HG03097 (cell line): ENCODE results near the gene OR6C75.
"Not testable (repeated sequence)": the region's sequence is repeated elsewhere in the genome, so short reads cannot be mapped to it uniquely, and the experiment has no call there.

Experiments used
- ATAC-seq: cut with Tn5 transposase; IDR thresholded peaks from one replicate; pipeline ENCODE4 v1.9.1; 2021; ENCODE audit not compliant: unreplicated experiment, low FRiP score

The OR6C75 gene

DNA sequence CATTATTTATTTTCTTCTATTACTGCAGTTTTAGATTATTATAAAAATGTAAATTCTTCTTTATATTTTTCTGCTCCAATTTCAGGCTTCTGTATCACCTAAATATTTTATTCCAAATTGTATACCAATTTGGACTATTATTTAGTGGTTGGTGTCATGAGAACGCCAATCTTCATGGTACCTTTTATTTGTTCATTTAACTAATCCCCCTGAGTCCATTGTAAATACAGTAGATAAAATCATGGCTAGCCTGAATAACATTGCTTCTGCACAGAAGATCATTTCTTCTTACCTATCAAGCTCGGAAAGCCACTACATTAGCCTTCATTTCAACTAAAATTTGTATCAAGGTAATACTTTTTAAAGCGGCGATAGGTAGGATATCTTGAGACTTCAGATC, at the start of gene OR6C75:
TSS of gene OR6C75 (plus strand) at position 301 of the 400 bp plus-strand sequence. CDS start 2,136 bp downstream, outside the sequence.
- ATAC-seq = no peak

DNA sequence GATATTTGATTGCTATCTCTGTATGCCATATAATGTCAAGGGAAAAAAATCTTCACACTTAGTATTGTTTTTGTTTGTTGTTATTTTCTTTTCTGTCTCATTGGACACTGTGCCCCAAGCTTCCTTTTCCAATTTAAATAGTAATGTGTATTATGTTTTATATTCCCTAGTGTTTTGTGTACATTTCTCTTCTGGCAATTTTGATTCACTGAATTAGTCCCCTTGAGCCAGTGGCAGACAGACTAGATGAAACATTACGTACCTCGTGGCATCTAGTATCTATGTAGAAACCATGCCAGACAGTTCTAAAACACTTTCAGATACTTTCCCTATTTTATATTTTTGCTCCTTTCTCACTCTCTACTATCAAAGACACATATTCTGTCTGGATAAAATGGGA, 48.7 kb upstream of the OR6C75 start, which contains the start of gene OR6C1:
TSS of gene OR6C1 (plus strand) at position 301 of the 400 bp plus-strand sequence. CDS start 6,257 bp downstream, outside the sequence.
- no peak for ATAC-seq

DNA sequence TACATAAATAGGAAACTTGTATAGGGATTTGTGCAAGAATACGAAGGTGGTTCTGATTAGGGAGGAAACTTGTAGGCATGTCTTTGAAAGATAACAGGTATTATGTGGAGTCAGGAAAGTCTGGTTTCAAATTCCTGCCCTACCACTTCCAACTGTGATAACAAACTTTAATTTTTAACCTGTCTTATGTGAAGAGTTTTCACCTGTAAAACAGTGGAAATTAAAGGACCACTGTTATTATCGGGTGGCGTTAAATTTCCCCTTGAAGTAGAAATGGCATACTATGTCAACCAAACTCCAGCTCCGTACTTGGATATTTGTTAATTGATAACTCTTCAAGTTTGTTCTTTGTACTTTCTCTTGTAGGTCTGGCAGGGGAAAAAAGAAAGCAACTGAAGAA, 42.6 kb upstream of the OR6C75 start:
- ATAC-seq = no peak

DNA sequence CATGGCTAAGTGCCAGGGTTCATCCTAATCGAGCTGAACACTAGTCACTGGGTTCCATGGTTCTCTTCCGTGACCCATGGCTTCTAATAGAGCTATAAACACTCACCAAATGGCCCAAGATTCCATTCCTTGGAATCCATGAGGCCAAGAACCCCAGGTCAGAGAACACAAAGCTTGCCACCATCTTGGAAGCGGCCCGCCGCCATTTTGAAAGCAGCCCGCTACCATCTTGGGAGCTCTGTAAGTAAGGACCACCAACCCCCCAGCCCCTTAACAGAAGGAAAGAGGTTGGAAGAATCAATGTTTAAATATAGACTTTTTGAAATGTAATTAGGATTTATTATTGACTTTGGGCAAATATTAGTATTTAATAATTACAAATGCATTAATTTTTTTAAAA, 37.0 kb upstream of the OR6C75 start:
- not testable (repeated sequence) for ATAC-seq

- no peak for ATAC-seq
Measured at GRCh38 chr12:55330446-55330845, 32.3 kb upstream of the OR6C75 start, which contains the start of gene OR6C3. TSS of gene OR6C3 (plus strand) at chr12:55330746. CDS start at chr12:55331701, 955 bp downstream.

GRCh38 chr12:55336002-55336401, 26.8 kb upstream of the OR6C75 start:
- ATAC-seq = no peak

- not testable (repeated sequence) for ATAC-seq
Measured at GRCh38 chr12:55355338-55355737, 7.4 kb upstream of the OR6C75 start.

- ATAC-seq = no peak
Measured at GRCh38 chr12:55365086-55365485, 2.3 kb downstream of the OR6C75 start.

- no peak for ATAC-seq
Measured at GRCh38 chr12:55372521-55372920, 9.7 kb downstream of the OR6C75 start.

DNA sequence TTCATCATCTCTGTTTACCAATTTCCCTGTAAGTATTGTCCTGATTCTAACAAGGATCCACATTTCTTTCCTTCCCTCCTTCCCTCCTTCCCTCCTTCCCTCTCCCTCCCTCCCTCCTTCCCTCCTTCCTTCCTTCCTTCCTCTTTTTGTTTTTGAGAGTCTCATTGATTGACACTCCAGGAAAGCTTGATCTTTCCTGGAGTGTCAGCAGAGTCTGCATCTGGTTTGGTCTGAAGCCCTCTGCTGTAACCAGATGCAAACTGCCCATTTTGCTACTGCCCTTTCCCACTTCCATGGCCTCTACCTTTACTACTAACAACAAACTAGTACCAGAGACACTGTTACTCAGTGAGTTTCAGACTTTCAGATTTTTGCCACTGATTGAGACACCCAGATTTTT, 23.1 kb downstream of the OR6C75 start:
- no peak for ATAC-seq

GRCh38 chr12:55392032-55392795, 29.4 kb downstream of the OR6C75 start:
- ATAC-seq = no peak

DNA sequence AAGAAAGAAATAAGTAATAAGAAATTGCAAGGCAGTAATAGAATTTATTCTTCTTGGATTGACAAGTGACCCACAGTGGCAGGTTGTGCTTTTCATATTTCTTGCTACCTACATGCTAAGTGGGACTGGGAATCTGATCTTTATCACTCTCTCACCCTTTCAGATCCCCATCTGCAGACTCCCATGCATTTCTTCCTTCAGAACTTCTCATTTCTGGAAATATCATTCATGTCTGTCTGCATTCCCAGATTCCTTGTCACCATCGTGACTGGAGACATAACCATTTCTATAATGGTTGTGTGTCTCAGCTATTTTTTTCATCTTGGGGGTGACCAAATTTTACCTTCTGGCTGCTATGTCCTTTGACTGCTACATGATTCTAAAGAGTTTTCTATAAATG, 33.6 kb downstream of the OR6C75 start:
- ATAC-seq = no peak

DNA sequence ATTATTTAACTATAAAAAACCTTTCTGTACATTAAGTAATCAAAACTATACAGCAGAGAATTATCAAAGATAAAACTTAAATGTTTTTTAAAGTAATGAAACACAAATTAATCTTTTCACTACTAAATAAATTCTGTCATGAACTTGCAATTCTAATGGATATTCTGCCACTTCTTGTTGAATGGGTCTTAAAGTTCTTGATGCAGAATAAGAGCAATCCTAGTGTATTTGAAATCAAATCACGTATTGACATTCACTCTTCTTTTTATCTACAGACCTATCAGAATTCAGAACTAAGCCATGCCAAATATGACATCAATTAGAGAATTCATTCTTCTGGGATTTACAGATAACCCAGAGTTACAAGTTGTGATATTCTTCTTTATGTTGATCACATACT, 37.5 kb downstream of the OR6C75 start, which contains the start of gene OR6C65:
TSS of gene OR6C65 (plus strand) at position 301 of the 400 bp plus-strand sequence. CDS start at position 301, 0 bp downstream.
- no peak for ATAC-seq

- no peak for ATAC-seq
Measured at GRCh38 chr12:55407866-55408265, 45.1 kb downstream of the OR6C75 start.

DNA sequence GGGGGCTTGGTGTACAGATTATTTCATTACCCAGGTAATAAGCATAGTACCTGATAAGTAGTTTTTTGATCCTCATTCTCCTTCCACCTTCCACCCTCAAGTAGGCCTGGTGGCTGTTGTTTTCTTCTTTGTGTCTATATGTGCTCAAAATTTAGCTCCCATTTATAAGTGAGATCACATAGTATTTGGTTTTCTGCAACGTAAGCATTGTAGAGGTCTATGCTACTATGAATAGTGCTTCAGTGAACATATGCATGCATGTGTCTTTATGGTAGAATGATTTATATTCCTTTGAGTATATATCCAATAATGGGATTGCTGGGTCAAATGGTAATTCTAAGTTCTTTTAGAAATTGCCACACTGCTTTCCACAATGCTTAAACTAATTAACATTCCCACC, 46.4 kb downstream of the OR6C75 start:
- ATAC-seq = not testable (repeated sequence)

DNA sequence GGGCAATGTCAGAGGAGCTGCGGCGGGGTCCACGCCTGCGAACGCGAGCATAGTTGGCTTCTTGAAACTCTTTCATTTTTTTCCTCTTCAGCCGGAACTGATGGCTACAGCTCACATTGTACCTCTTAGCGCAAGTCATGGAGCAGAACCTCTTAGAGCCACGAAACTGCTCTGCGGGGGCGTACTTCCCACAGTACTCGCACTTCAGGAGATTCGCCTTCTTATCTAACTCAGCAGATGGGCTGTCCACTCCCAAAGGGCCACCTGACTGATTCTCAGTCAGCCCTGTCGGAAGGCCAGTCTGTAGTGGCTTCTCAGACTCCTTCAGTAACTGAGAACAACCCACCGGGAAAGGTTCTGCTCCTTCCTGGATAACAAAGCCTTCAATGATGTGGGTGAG, 49.4 kb downstream of the OR6C75 start:
- ATAC-seq = not testable (repeated sequence)

DNA sequence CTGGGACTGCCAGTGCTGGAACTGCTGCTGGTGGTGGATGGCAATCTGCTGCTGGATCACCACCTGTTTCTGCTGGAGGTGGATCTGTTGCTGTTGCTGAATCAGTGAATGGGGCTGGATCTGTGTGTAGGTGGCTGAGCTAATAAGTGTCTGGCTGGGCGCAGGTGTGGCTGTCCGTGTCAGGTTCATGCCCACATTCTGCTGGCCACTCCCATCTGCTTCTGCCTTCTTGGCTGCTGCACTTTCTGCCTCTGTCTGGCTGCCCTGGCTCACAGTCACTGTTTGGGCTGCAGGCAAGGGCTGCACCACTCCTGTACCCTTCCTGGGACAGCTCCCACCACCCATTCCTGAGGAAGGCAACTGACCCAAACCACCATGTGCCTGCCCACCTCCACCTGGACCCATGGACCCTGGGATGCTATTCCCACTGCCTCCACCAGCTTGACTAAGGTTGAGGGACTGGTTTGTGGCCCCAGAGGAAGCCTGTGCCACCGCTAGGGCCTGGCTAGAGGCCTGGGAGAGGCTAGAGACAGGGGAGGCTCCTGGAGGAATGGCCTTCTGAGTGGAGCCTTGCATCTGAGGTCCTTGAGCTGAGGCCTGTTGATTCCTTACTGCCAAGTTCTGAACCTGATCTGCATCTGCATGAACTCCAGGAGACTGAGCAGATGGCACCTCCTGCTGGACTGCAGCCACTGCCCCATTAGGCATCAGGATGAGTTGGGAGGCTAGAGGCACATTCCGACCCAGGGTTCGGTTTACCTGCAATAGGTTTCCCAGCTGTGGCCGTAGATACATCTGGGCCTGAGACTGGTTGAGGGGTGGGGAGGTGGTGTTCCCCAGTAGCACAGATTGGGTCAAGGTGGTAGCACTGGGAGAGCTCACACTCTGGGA, 51.0 kb downstream of the OR6C75 start:
- ATAC-seq = not testable (repeated sequence)

DNA sequence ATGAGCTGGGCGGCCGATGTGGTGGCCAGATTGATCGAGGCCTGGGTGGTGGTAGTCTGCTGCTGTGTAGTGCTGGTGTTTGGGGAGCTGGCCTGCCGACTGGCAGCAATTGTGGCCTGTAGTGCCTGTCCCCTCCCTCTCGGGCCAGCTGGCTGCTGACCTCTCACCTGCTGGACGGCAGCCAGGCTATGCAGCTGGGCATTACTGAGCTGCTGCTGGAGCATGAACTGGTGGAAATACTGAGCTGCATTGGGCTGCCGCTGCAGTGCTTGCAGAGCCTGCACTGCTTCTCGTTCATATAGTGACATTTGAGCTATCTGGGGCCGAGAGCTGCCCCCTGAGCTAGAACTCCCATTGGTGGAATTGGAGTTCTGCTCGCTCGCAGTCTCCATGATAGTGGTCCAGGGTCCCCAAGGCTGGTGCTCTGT, 51.6 kb downstream of the OR6C75 start:
- not testable (repeated sequence) for ATAC-seq

GRCh38 chr12:55414889-55415288, 52.1 kb downstream of the OR6C75 start:
- not testable (repeated sequence) for ATAC-seq

- no peak for ATAC-seq
Measured at GRCh38 chr12:55416961-55417360, 54.2 kb downstream of the OR6C75 start.
